Mononuclear cell (primary cell): ENCODE data around the gene HOXB8. TPM values are rescaled to one million over a fixed set of nuclear protein-coding genes. Genes with fewer than 3 reads are reported as not detected.

ENCODE experiments used
- H3K27me3 ChIP-seq: 2 replicates; pipeline ENCODE4 v1.6.0; 2011; ENCODE audit warnings: low read length, control low read depth; ENCODE audit not compliant: insufficient read depth
- H3K4me1 ChIP-seq: 2 replicates; pipeline ENCODE4 v1.5.1; 2011; ENCODE audit warnings: mild to moderate bottlenecking, low read length, control low read depth; ENCODE audit not compliant: insufficient read depth
- H3K4me3 ChIP-seq: 2 replicates; pipeline ENCODE4 v1.5.1; 2011; ENCODE audit warnings: mild to moderate bottlenecking, low read length, moderate library complexity
- H3K9me3 ChIP-seq: 2 replicates; pipeline ENCODE4 v1.5.1; 2011; ENCODE audit warnings: low read depth, mild to moderate bottlenecking, control low read depth, low read length
- total RNA-seq: library from RNA; depleted of rRNA; stranded (reverse); fragments of >200 nt; gene quantifications from one replicate; pipeline ENCODE4 v1.2.3, GENCODE V29; 2012

The HOXB8 gene
- total RNA-seq, 1 donor = 0.10 TPM

DNA sequence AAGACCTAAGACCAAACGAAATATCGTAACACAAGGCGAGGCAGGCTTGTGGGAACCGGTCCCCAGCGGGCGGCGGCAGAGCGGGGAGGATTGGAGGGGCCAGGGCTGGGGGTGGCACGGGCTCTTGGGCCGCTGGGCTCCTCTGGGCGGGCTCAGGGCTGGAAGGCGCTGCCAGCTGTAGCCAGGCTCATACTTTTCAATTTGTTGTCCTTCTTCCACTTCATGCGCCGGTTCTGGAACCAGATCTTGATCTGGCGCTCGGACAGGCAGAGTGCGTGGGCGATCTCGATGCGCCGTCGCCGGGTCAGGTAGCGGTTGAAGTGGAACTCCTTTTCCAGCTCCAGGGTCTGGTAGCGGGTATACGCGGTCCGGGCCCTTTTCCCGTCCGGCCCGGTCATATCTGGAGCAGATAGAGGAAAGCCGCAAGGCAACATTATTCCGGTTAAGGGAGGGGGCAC is 23.0 kb downstream of the HOXB8 start:
- H3K27me3 ChIP-seq = peaks cover 96% of the 10 kb centered on the region

DNA sequence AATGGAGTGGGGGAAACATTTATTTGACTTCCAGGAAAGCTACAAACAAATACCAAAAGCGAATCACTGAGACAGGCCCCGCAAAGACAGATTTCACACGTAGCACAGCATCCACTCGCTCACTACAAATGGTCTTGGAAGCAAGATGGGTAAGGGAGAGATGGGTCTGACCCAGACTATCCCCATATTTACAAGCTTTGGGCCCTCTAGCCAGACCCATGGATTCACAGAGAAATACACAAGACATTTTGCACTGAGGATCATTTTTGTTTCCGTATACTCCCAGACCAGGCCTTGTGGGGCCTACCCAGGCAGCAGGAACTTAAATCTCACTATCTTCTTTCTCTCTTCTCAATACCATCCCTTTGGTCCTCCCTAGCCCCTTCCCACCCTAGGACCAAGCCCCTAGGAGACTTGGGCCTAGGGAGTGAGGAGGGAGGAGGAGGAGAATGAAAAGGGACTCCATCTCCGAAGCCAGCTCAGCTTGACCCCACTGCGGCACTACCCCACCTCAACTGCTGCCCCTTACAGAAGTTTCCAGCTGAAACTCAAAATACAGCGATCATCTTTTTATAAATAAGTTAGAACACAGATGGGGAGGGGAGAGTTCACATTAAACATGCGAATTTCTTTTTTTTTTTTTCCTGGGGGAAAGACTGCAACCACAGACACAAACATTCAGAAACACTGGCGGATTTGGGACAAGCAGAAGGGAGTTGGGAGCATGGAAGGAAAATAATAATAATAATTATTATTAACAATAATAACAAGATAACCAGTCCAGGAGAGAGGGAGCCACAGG is 23.6 kb downstream of the HOXB8 start:
- Histone ChIP-seq H3K27me3 (peaks cover 96% of the 10 kb centered on the region), H3K9me3 (no peaks in the 10 kb centered on the region), H3K4me3 (no peak overlapping the region), H3K4me1 (peaks cover 35% of the 10 kb centered on the region)

More for the DNA sequence above, 23.0 kb downstream of the HOXB8 start:
- Histone ChIP-seq H3K9me3 (no peaks in the 10 kb centered on the region), H3K4me3 (no peak overlapping the region), H3K4me1 (peaks cover 36% of the 10 kb centered on the region)

DNA sequence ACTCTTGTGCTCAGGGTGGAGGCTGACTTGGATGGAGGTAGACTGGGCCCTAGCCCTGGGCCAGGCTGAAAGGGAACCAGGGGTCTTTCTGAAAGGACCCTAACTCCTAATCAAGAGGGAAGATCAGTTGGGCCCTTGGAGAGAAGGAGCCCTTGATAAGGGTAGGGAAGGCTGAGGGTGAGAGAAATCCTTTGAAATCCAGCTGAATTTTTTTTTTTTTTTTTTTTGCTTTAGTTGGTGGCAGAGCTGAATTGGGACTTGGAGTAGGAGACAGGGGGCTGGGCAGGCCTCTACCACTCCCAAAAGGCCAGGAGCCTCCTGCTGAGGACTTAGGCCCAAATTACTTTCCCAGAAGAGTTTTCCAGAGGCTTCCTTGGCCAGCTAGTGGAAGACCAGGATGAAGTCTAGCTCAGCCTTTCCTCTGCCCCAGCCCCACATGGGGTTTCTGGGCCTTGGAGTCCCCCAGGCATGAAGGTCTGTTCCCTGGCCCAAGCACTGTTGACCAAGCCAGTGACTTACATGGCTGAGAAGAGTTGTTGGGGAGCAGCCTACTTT is 24.4 kb downstream of the HOXB8 start:
- H3K9me3 ChIP-seq = no peaks in the 10 kb centered on the region
- H3K27me3 ChIP-seq = peaks cover 96% of the 10 kb centered on the region
- no peak overlapping the region for H3K4me3 ChIP-seq
- H3K4me1 ChIP-seq = peaks cover 37% of the 10 kb centered on the region

- Histone ChIP-seq H3K9me3 (no peaks in the 10 kb centered on the region), H3K4me3 (no peak within 1 kb of the TSS), H3K27me3 (peaks cover 94% of the 10 kb centered on the region), H3K4me1 (peaks cover 43% of the 10 kb centered on the region)
Measured at GRCh38 chr17:48589831-48590606, 25.1 kb downstream of the HOXB8 start, which contains the start of gene HOXB3. Gene HOXB3, minus strand, starts transcription at chr17:48590241. Its CDS starts 37,767 bp downstream, at chr17:48552474.

GRCh38 chr17:48589060-48589830 is 25.8 kb downstream of the HOXB8 start:
- Histone ChIP-seq H3K4me3 (no peak overlapping the region), H3K27me3 (peaks cover 92% of the 10 kb centered on the region), H3K9me3 (no peaks in the 10 kb centered on the region), H3K4me1 (peaks cover 45% of the 10 kb centered on the region)

DNA sequence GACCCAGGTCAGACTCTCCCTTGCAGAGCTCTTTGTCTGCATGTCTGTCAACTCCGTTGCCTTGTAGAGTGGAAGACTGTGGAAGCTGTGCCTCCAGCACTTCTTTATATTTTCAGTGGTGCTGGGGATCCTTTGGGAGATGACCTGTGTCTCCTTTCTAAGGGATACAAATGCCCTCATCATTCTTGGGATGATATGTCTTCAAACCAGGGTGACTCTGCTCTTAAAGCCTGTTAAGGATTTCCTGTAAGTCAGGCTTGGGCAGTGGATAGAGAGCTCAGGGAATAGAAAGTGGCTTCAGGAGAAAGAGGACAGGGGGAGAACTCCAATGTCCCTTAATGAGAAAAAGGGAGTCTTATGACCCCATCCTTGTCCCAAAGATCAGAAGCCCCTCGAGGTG is 26.6 kb downstream of the HOXB8 start:
- peaks cover 40% of the 10 kb centered on the region for H3K4me1 ChIP-seq

DNA sequence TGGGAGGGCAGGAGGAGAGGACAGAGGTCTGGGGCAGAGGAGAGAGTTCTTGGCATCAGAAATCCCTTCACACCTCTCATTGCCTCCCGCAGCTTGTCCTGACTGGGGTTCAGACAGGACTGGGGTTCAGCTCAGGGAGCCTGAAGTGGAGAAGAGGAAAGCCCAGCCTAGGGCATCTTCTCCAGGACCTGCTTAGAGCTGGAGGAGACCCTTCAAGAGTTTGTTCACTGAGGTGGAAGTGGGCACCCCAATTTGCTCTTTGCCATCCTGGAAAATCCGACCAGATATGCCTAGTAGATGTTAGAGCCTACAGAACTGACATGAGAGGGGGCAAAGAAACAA is 27.0 kb downstream of the HOXB8 start:
- Histone ChIP-seq H3K9me3 (no peaks in the 10 kb centered on the region), H3K27me3 (peaks cover 94% of the 10 kb centered on the region), H3K4me3 (no peak overlapping the region), H3K4me1 (peaks cover 35% of the 10 kb centered on the region)

More for the DNA sequence above, 26.6 kb downstream of the HOXB8 start:
- H3K9me3 ChIP-seq = no peaks in the 10 kb centered on the region
- no peak overlapping the region for H3K4me3 ChIP-seq
- peaks cover 94% of the 10 kb centered on the region for H3K27me3 ChIP-seq

GRCh38 chr17:48587276-48588073 is 27.6 kb downstream of the HOXB8 start:
- peaks cover 94% of the 10 kb centered on the region for H3K27me3 ChIP-seq
- H3K4me1 ChIP-seq = peaks cover 32% of the 10 kb centered on the region

DNA sequence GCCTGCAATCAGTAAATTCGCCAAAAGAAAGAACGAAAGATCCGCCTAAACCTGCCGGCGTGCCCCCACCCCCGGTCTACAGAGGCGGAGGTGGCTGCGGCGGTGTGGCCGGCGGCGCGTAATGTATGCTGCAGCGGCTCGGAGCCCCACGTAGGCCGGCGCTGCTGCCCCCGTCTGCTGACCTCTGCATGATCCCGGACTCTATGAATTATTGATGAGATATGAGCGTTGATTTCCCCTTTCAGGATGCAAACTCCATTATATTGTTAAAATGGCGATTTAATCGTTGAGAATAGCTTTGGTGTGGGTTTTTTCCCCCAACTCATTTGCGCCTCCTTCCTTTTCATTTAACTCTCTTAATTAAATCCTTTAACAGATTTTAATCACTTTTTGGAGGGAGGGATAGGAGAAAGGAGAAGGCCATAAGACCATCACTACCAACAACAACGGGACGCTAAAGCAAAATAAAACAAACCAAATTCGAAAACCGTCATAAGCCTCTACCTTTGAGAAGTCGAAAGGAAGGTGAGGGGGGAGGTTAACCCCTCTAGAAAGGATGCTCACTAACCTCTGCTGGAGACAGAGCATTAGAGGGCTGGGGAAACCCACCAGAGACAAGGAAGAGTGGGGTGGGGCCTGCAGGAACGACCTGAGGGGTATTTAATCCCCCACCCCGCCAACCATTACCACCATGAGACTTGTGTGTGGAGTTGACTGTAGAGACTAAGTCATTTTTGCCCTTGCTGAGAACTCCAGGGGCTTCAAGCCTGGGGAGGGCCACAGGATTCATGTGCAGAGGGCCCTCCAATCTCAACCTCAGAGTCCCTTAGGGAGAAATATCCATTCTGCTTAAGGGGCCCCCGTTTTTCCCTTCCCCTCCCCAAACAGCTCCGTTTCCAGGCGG is 28.5 kb downstream of the HOXB8 start:
- no peaks in the 10 kb centered on the region for H3K9me3 ChIP-seq
- H3K27me3 ChIP-seq = peaks cover 96% of the 10 kb centered on the region
- peak overlapping the region; percentile 48 for H3K4me3 ChIP-seq
- H3K4me1 ChIP-seq = peaks cover 40% of the 10 kb centered on the region

More at GRCh38 chr17:48587276-48588073, 27.6 kb downstream of the HOXB8 start:
- Histone ChIP-seq H3K9me3 (no peaks in the 10 kb centered on the region), H3K4me3 (no peak overlapping the region)

- no peak overlapping the region for H3K4me3 ChIP-seq
- peaks cover 45% of the 10 kb centered on the region for H3K4me1 ChIP-seq
- H3K27me3 ChIP-seq = peaks cover 96% of the 10 kb centered on the region
- no peaks in the 10 kb centered on the region for H3K9me3 ChIP-seq
Measured at GRCh38 chr17:48584223-48584741, 30.8 kb downstream of the HOXB8 start.

GRCh38 chr17:48583708-48584222 is 31.3 kb downstream of the HOXB8 start:
- Histone ChIP-seq H3K27me3 (peaks cover 96% of the 10 kb centered on the region), H3K4me3 (no peak overlapping the region), H3K9me3 (no peaks in the 10 kb centered on the region), H3K4me1 (peaks cover 50% of the 10 kb centered on the region)

DNA sequence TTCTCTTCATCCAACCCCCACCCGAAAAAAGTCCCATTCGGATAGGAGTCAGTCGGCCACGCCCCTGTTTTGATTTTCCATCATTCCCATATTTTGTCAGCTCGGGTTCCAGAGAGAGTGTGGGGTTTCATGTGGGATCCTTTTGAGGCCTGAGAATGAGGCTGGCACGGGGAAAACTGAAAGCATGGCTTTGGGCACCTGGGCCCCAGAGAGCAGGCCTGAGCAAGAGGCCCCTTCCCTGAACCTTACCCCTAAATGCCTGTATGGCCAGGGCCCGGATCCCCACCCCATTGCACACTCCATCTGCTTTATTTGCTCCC is 32.4 kb downstream of the HOXB8 start:
- no peak overlapping the region for H3K4me3 ChIP-seq
- H3K27me3 ChIP-seq = peaks cover 88% of the 10 kb centered on the region
- H3K9me3 ChIP-seq = no peaks in the 10 kb centered on the region
- H3K4me1 ChIP-seq = peaks cover 53% of the 10 kb centered on the region
